Vagina (tissue), 2 donors: ENCODE results near the gene GNAS-AS1. TPM values are rescaled to one million over a fixed set of nuclear protein-coding genes. Genes with fewer than 3 reads are reported as not detected.

Source experiments
- DNase-seq, 2 donors: peaks; one replicate each; pipeline ENCODE4 v3.0.0-alpha.2; 2017; ENCODE audit errors: extremely low spot score in 2 of 2
- H3K27ac ChIP-seq: fragments of 200-600 bp; sonication (generic); one replicate; pipeline ENCODE4 v1.5.1; 2019
- H3K27me3 ChIP-seq: fragments of 200-600 bp; sonication (generic); one replicate; pipeline ENCODE4 v1.5.1; 2019
- H3K36me3 ChIP-seq, 2 donors: fragments of 200-600 bp; sonication (generic); one replicate each; pipeline ENCODE4 v1.5.1; 2017 to 2019
- H3K4me1 ChIP-seq: fragments of 200-600 bp; sonication (generic); one replicate; pipeline ENCODE4 v1.5.1; 2019
- H3K4me3 ChIP-seq, 2 donors: fragments of 200-600 bp; sonication (generic); 1 replicate in 1 of 2; 2 replicates in 1 of 2; pipeline ENCODE4 v1.5.1; 2016 to 2019
- H3K9me3 ChIP-seq: fragments of 200-600 bp; sonication (generic); one replicate; pipeline ENCODE4 v1.5.1; 2019
- POLR2A ChIP-seq, 2 donors: fragments of 450-650 bp; IDR thresholded peaks; one replicate each; pipeline ENCODE4 v1.6.1; 2017; ENCODE audit warnings: antibody characterized with exemption in 2 of 2, mild to moderate bottlenecking in 2 of 2, moderate library complexity in 2 of 2
- POLR2AphosphoS5 ChIP-seq, 2 donors: sonication (generic); formaldehyde crosslinking; IDR thresholded peaks; one replicate each; pipeline ENCODE4 v1.9.0; 2017; ENCODE audit warnings: antibody characterized with exemption in 2 of 2, mild to moderate bottlenecking in 2 of 2, low read depth in 1 of 2; ENCODE audit not compliant: insufficient read depth in 1 of 2
- intact Hi-C: fragments of 100-400 bp; cut with DNase I; formaldehyde crosslinking; loops from one replicate; pipeline ENCODE4 v1.15.1; 2023
- total RNA-seq: library from RNA; depleted of rRNA; stranded (reverse); fragments of >200 nt; gene quantifications from one replicate; pipeline ENCODE4 v1.2.3, GENCODE V29; 2016
- TF ChIP-seq, protein P1 (sequence below), 3 experiments: fragments of 450-650 bp in 2 of 3; fragments of 200-600 bp in 1 of 3; sonication (generic) in 1 of 3; IDR thresholded peaks; one replicate each; pipeline ENCODE4 v1.5.1; 2017 to 2019; ENCODE audit warnings: antibody characterized with exemption in 3 of 3, mild to moderate bottlenecking in 2 of 3, moderate library complexity in 2 of 3

GNAS-AS1 gene
- total RNA-seq, 1 donor from 2014 or later = not detected

DNA sequence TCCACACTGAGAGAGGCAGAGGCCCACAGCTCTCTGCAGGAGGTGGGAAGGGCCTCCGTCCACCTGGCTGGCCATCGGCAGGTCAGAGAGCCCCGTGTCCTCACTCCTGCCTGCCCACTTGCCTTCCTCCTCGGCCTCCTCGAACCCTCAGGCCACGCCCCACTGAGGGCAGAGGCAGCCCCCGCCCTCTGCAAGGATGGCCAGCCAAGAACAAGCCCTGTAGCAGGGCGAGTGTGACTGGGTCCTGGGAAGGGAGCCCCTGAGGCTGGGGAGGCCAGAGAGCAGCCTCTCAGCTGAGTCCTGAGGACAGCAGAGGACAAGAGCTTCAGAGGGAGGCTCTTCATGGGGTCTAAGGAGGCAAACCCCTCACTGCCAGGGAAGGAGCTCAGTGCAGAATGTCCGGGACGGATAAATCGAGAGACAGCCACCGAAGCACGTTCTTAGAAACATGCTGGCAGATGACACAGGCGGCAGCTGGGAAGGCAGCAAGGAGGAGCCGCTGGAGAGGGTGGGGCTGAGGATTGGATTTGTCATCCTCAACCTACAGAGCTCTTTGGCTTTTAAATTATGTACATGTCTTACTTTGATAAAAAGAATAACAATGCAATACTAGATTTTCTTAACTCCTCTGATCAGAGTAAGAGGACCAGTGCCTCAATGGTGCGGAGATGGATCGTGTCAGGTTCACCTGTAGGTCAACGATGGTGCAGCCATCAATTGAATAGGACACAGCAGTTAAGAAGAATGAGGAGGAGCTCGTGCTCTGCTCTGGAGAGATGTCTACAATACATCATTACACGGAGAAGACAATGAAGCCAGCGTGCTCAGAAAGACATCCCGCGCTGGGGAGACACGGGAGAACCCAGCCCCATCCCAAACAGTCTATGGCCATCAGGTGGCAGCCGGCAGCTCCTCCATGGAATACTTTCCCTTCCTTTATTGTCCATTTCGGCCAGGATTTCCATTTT, 53.0 kb downstream of the GNAS-AS1 start:
- no peak for DNase-seq
- H3K27ac ChIP-seq = no peak overlapping the region
- H3K4me3 ChIP-seq = no peak overlapping the region
- intact Hi-C loops = no loop called here
- H3K36me3 ChIP-seq = no peaks in the 10 kb centered on the region
- TF ChIP-seq, protein P1, sequence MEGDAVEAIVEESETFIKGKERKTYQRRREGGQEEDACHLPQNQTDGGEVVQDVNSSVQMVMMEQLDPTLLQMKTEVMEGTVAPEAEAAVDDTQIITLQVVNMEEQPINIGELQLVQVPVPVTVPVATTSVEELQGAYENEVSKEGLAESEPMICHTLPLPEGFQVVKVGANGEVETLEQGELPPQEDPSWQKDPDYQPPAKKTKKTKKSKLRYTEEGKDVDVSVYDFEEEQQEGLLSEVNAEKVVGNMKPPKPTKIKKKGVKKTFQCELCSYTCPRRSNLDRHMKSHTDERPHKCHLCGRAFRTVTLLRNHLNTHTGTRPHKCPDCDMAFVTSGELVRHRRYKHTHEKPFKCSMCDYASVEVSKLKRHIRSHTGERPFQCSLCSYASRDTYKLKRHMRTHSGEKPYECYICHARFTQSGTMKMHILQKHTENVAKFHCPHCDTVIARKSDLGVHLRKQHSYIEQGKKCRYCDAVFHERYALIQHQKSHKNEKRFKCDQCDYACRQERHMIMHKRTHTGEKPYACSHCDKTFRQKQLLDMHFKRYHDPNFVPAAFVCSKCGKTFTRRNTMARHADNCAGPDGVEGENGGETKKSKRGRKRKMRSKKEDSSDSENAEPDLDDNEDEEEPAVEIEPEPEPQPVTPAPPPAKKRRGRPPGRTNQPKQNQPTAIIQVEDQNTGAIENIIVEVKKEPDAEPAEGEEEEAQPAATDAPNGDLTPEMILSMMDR (IDR thresholded peaks at IDR 0.05) = no peak
- TF ChIP-seq POLR2A (IDR thresholded peaks at IDR 0.05) = no peak
- H3K9me3 ChIP-seq = no peaks in the 10 kb centered on the region
- no peaks in the 10 kb centered on the region for H3K4me1 ChIP-seq
- H3K27me3 ChIP-seq = no peaks in the 10 kb centered on the region

DNA sequence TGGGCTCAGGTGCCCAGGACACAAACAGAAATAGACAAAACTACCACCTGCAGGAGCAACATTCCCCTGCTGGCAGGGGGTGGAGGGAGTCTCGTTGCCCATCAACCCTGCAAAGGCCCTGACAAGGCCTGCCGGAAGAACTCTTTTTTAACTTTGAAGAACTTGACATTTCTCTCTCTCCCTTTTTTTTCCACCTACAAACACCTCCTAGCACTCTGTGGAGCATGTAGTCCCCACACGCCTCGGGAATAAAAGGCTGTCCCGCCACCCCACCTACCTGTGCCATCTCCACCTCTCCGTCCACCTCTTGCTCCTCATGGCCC, 54.8 kb downstream of the GNAS-AS1 start:
- intact Hi-C loops = no loop called here
- Histone ChIP-seq H3K27me3 (no peaks in the 10 kb centered on the region), H3K27ac (no peak overlapping the region), H3K4me3 (no peak overlapping the region), H3K36me3 (no peaks in the 10 kb centered on the region), H3K9me3 (no peaks in the 10 kb centered on the region), H3K4me1 (no peaks in the 10 kb centered on the region)
- TF ChIP-seq, protein P1 (IDR thresholded peaks at IDR 0.05) = no peak
- TF ChIP-seq POLR2AphosphoS5 (IDR thresholded peaks at IDR 0.05; ENCODE audit: insufficient read depth in 1 of 2, low read depth in 1 of 2) (no peak), POLR2A (IDR thresholded peaks at IDR 0.05) (no peak)
- no peak for DNase-seq

DNA sequence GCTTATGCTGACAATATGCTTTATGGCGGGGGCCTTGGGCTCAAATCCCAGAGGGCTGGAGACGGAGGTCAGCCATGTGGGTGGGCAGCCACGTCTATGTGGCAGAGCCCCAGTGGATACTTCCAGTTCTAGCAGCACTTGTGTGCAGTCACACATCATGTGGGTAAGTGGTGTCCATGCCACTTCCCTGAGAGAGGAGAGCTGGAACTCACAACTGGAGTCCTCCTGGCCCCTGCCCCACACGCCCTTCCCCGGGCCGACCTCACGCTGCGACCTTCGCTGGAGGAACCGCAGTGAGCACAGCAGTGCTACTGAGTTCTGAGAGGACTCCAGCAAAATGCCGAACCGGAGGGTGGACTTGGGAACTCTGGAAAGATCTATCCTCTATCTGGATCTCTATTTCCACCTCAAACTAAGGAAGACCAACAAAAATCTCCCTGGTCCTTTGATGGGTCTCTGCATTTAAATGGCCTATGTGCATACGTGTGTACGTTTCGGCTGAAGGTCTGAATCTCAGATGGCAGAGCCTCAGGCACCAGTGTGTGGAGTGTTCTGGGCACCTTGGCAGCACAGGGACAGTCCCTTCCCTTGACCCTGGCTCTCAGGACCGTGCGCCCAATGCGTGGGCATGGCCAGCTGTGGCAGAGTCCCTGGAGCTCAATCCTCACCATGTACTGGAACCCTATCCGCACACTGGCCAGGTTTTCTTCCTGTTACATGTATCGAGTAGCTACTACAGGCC, 55.4 kb downstream of the GNAS-AS1 start:
- TF ChIP-seq POLR2AphosphoS5 (IDR thresholded peaks at IDR 0.05; ENCODE audit: insufficient read depth in 1 of 2, low read depth in 1 of 2) (no peak), POLR2A (IDR thresholded peaks at IDR 0.05) (no peak)
- TF ChIP-seq, protein P1 (IDR thresholded peaks at IDR 0.05) = no peak
- Histone ChIP-seq H3K4me1 (no peaks in the 10 kb centered on the region), H3K9me3 (no peaks in the 10 kb centered on the region), H3K27ac (no peak overlapping the region), H3K4me3 (no peak overlapping the region), H3K27me3 (no peaks in the 10 kb centered on the region), H3K36me3 (no peaks in the 10 kb centered on the region)
- no peak for DNase-seq
- intact Hi-C loops = no loop called here

DNA sequence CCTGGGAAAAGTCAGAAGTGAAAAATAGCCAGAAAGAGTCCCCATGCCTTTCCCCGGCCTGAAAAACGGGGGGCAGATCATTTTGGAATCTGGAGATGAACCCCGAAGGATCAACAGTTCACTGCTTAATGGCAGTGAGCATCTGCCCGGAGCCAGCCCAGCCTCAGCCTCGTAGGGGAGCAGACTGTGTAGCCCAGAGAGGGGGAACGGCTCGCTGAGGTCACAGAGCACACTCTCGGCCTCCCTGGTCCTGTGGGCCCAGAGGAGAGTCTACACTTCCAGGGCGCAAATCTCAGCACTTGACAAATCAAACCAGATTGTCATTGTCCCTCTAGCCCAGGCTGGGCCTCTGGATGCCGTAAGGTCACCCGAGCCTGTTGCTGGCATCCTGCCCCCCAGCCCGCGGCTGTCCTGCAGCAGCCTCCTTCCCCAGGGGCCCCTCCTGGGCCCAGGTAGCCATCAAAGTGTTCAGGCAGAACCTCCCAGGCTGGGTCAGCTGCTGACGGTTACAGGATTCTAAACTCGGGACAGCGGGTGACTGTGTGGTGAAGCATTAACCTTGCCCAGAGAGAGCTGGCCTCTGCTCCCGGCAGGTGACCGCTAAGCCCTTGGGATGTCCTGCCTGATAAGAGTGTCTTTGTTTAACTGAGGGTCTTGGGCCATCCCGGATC, 56.1 kb downstream of the GNAS-AS1 start:
- TF ChIP-seq, protein P1 (IDR thresholded peaks at IDR 0.05) = no peak
- TF ChIP-seq POLR2AphosphoS5 (IDR thresholded peaks at IDR 0.05; ENCODE audit: insufficient read depth in 1 of 2, low read depth in 1 of 2) = no peak
- no peak for TF ChIP-seq POLR2A (IDR thresholded peaks at IDR 0.05)

More for the DNA sequence above, 56.1 kb downstream of the GNAS-AS1 start:
- Histone ChIP-seq H3K36me3 (no peaks in the 10 kb centered on the region), H3K4me1 (no peaks in the 10 kb centered on the region), H3K27me3 (no peaks in the 10 kb centered on the region), H3K4me3 (no peak overlapping the region), H3K9me3 (no peaks in the 10 kb centered on the region), H3K27ac (no peak overlapping the region)
- no peak for DNase-seq
- intact Hi-C loops = no loop called here
